NCI-H774 (cell line): ENCODE data around the gene ATAD5.
A peak's percentile ranks its signal among the peaks of the same experiment; 100 is the strongest.
"Not testable (repeated sequence)": the region's sequence is repeated elsewhere in the genome, so short reads cannot be mapped to it uniquely, and the experiment has no call there.

Experiments
- DNase-seq: peaks from one replicate; lab custom pipeline; 2025; lab: John Stamatoyannopoulos, UW

ATAD5 gene

DNA sequence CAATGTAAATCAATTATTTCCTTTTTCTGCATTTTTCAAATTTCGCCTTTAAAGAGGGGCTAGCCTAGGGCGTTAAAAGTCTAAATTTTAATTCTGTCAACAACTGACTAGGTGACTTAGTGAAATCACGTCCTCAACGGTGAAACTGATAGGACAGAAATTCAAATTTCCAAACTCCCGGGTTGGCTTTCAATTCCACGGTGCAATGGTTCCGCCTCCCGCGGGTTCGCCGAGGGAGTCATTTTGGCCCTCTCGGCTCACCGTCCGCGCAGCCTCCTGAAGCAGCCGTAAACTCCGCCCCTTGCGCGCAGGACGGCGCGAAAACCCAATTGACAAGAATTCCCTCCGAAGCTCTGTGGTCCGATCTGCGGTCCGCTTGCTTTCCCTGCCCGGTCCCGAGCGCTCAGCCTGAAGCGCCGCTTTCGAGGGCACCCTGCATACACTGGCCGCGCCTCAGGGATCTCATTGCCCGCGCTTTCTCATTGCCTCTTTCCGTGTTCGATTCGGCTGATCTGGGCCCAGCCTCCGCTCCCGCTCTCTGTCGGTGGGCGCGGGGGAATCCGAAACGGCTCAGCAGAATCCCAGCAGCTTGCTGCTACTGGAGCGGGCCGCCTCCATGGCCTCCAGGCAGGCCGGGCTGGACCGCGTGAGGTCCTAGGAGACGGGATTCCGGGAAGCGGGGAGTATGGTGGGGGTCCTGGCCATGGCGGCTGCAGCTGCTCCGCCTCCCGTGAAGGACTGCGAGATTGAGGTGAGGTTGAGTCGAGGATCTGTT is at the start of gene ATAD5:
Gene ATAD5 (plus strand): TSS at position 304 of the 775 bp plus-strand sequence. CDS start 382 bp downstream, at position 686.
- DNase-seq = peak; percentile 93

DNA sequence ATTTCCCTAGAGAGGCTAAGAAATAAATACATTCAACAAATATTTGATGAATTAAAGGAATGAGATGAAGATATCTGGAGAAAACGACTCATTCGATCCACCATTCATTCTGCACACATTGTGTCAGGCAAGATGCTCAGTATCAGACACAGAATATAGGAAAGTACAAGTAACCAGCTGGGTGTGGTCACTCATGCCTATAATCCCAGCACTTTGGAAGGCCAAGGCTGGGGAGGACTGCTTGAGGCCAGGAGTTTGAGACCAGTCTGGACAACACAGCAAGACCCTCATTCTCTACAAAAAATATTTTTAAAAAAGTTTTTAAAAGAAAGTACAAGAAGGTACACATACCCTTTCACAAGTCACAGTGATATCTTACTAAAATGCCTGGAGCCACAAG is 49.6 kb upstream of the ATAD5 start:
- no peak for DNase-seq

- no peak for DNase-seq
Measured at GRCh38 chr17:30788918-30789317, 42.8 kb upstream of the ATAD5 start.

DNA sequence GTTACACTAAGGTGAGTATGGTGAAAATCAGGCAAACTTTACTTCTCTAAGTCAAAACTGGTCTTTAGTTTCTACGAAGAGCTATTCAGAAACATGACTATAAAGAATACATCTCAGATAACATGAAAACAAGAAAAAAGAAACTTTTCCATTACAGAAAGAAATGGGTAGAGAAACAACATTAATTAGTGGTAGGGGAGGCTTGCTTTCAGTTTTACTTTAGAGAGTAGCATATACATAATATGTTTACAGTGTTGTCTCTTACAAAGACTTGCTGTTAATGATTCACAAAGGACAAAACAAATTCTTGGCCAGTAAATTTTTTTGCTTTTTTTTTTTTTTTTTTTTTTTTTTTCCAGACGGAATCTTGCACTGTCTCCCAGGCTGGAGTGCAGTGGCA is 41.5 kb upstream of the ATAD5 start:
- DNase-seq = no peak

DNA sequence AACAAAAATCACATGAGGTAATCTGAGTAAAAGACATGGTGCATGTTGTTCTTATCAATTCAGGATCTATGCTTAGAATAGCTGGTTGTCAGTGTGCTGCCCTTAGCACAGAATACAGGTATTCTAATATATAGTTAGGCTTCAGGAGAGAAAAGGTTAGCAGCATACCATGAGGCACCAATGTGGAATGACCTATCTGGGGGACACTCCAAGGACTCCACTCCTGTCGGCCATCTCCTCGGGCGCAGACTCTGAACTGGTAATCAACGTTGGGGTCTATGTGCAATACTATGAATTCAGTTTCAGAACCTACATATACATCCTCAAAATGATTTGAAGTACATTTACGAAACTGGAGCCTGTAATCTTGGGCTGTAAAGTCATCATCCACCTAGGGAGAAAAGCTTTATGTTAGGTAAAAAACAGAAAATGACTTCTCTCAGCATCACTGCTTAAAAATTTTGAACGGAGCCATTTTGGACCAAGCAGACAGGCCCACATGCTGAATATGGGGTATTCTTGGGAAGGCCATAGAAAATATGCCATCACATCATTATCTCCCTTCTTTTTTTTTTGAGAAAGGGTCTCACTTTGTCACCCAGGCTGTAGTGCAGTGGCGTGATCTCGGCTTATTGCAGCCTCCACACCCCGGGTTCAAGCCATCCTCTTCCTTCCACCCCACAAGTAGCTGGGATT is 38.3 kb upstream of the ATAD5 start:
- no peak for DNase-seq

- no peak for DNase-seq
Measured at GRCh38 chr17:30794372-30794771, 37.4 kb upstream of the ATAD5 start.

DNA sequence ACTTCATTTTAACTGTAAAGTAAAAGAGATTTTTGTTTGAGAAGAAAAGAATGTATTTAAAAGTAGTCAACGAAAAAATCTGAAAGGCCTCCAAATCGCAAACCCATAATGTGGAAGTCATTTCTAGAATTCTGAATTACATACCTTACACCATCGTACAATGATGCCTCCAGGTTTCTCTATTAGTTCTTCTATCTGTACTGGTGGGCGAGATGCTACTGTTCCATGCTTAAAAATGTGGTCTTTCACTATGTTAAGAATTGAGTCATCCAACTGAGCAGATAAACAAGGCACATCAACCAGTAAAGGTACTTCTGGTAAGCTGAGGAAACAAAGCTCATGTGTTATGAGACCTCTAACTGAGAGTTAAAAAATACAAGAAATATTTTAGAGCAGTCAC is 35.8 kb upstream of the ATAD5 start:
- DNase-seq = no peak

- no peak for DNase-seq
Measured at GRCh38 chr17:30801671-30802070, 30.1 kb upstream of the ATAD5 start.

DNA sequence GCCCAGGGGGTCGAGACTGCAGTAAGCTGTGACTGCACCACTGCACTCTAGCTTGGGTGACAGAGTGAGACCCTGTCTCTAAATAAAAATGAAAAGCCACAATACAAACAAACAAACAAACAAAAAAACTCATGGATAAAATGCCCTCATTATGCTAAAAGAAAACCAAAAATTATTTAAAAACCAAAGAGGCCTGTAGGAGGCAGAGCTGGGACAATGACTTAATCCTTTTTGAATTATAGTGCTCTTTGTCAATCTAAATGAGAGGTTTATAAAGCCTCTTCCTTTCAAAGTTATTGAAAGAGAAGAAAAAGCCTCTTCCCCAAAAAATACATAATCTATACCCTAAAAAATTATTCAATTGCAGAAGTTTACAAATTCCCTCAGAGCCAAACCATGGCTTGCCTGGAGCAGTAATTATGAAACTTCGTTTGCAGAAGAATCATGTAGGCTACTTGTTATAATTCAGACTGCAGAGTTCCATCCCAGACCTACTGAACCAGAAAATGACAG is 25.8 kb upstream of the ATAD5 start:
- DNase-seq = no peak

- DNase-seq = no peak
Measured at GRCh38 chr17:30807896-30808295, 23.9 kb upstream of the ATAD5 start.

DNA sequence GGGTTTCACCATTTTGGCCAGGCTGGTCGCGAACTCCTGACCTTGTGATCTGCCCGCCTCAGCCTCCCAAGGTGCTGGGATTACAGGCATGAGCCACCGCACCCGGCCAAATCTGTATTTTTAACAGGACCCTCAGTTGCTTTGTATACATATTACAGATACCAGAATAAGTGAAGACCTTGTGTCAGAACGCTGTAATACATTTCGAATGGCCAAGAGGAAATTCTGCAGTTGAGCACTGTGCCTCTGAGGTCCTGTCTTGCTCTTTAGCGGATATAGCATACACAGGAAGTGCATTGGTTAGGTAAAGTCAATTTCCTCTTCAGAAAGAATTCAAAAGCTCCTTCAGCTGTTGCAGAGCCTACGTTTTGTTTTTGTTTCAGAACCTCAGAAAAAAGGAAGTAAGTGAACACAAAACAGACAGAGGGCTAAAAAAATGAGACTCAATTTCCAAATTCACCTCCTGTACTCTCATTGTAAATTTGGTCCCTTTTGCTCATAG is 22.9 kb upstream of the ATAD5 start:
- no peak for DNase-seq

DNA sequence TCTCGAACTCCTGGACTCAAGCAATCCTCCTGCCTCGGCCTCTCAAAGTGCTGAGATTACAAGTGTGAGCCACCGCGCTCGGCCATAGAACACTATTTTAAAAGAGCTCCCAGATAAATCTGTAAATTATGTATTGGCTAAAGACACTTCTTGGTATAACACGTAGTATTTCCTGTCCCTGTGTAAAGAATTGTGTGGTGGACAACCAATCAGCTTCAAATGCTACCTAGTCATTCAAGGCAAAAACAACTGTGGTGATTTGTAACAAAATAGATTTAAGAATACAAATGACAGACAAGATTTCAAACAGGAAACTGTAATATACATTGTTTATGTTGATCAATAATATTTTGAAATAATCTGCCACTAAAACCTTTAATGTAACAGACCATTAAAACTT is 21.9 kb upstream of the ATAD5 start:
- DNase-seq = no peak

DNA sequence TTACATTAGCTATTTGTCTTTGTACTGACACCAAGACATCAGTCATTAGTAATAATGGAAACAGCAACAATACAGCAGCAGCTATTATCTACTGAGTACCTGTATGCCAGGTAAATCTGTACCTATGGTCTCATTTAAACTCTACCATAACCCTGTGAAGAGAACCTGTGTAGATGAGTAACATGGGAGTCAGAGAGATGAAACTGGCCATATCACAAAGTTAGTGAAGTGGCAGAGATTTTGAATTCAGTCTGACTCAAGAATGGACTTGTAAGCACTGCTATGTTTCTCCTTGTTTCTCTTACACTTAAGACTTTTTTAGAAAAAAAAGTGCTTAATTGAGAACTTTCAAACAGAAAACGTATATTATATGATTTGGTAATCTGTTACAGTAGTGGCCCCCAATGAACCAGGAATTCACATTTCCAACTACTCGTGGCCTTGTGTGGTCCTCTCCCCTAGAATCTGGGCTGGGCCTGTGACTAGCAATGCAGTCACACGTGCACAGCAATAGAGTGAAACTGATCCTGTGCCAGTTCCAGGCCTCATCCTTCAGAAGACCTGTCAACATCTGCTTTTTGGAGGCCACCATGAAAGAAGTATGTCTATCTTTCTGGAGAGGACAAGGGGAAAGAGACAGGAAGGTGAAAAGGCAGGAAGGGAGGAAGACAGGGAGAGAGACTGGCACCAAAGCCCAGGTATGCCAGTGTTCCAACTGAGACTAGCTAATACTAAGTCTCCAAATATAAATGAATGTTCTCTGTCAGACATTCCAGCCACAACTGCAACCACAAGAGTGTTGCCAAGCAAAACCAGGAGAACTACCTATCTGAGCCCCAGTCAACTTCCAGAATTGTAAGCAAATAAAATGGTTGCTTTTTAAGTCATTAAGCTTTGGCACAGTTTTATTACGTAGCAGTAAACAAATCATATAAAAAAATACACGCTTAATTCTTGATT is 19.3 kb upstream of the ATAD5 start:
- DNase-seq = no peak

GRCh38 chr17:30814236-30814635 is 17.5 kb upstream of the ATAD5 start:
- DNase-seq = not testable (repeated sequence)

- DNase-seq = not testable (repeated sequence)
Measured at GRCh38 chr17:30814860-30815259, 16.9 kb upstream of the ATAD5 start.

DNA sequence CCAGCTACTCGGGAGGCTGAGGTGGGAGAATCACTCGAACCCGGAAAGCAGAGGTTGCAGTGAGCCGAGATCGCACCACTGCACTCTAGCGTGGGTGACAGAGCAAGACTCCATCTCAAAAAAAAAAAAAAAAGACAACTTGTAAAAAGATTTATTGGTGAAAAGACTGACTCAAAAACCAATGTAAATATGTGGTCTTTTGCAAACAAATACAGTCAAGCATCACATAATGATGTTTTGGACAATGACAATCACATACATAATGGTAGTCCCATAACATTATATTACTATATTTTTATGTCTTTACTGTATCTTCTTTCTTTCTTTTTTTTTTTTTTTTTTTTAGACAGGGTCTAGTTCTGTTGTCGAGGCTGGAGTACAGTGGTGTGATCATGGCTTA is 15.6 kb upstream of the ATAD5 start:
- DNase-seq = no peak

DNA sequence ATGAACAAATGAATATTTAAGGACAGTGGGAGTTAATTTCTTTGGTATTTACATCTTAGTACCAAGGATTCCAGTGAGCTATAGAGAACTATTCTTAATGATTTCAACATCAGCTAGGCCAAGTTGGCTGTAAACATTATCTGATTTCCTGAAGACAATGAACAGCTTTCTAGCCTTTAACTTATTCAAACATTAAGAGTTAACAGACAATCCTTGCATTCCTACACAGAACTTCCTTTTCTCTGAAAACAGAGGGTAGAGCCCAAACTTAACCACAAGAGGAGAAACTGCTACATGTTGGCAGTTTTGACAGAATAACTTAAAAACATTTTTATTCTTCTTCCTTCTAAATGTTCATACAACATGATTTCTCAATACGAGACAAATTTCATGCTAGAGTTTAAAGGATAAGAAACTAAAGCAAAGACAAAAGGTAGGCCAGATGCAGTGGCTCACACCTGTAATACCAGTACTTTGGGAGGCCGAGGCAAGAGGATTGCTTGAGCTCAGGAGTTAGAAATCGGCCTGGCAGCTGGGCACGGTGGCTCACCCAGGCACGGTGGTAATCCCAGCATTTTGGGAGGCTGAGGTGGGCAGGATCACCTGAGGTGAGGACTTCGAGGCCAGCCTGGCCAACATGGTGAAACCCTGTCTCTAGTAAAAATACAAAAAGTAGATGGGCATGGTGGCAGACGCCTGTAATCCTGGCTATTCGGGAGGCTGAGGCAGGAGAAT is 11.6 kb upstream of the ATAD5 start:
- DNase-seq = no peak

DNA sequence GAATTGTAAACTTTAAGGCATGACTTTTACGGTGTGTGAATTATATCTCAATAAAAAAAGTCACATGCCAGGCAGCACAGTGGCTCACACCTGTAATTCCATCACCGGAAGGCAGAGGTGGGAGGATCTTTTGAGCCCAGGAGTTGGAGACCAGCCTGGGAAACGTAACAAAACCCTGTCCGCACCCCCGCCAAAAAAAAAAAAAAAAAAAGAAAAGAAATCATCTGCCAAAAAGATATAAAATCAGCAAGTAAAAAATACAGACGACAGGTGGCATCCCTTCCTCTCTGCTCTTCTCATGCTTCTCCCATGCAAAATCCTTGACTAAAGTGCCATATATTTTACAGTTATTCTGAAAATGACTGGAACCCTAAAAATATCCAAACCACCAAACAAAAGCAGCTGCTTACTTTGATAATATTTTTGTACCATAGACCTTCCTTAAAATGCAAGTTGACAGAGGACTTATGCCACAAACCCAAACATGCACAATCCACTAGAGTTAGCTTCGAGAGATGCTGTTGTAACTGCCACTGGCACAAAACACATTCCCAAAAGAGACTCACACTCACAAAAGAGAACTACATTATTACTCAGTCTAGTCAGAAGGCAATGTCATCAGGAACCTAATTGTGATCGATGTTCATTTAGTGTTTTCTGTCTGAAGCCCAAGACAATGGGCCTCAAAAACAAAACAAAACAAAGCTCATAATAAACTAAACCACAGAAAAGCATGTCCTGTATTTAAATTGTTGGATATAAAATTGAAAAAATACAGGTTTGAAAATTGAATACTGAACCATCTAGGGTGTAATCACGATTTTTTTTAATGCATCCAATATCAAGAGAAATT is 9.7 kb upstream of the ATAD5 start:
- no peak for DNase-seq

- DNase-seq = not testable (repeated sequence)
Measured at GRCh38 chr17:30822919-30823318, 8.8 kb upstream of the ATAD5 start.

DNA sequence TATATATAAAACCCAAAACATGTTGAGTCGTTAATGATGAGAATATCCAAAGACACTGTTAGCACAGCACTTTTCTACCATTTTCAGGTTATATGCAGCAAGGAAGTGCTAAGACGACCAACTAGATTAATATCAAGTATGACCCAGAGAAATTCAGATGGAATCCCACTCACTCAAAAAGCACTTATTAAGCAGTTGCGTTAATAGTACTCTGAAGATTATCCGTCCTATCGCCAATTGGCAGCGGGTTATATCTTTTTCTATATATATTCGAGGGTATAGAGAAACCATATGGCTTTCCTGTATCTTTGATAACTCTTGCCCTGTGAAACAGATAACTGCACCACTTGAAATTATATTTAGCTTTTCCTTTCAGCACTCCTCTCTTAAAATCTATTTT is 8.3 kb upstream of the ATAD5 start:
- no peak for DNase-seq
